Stimulated activated CD4-positive, alpha-beta T cell treated with anti-CD3 and anti-CD28 coated beads, Interleukin-12 subunit alpha, Interleukin-12 subunit beta, amount 100 ng/mL, for 4 hours (primary cell): ENCODE results near the gene CORO2A.
"Not testable (repeated sequence)": the region's sequence is repeated elsewhere in the genome, so short reads cannot be mapped to it uniquely, and the experiment has no call there.

Experiments
- DNase-seq: peaks from one replicate; pipeline ENCODE4 v3.0.0-alpha.2; 2020

CORO2A gene

DNA sequence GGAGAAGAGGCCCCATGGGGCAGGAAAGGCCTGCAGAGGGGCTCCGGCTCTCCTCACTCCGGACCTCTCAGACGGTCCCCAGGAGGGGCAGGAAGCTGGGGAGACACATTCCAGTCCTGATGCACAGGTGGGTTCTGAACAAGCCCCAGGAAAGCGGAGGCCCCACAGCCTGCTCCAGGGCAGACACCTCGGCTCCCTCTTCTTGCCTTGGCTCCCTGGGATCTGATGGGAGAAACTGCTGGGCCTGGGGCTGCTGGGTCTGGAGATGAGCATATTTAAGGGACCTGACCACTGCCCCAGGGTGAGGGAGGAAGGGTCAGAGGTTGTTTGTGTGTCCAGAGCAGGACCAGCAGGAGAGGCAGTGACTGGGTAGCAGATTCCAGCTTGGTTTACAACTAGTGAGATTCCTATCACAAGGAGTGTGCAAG lies 1.2 kb downstream of the CORO2A start:
- no peak for DNase-seq

DNA sequence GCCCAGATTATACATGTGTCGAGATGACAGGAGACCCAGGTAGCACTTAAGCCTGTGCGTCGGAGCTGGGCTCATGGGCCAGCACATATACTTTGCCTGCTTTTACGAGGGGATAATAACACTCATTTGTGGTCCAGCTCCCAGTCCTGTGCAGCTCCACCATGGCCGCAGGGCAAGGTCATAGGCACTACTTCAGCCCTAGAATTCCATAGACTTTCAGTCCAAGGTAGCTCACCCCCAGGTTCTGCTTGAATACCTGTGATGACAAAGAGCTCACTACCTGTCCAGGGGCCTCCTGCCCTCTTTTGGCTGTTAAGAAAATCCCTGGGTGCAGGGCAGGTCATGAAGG lies 1.7 kb downstream of the CORO2A start:
- DNase-seq = no peak

DNA sequence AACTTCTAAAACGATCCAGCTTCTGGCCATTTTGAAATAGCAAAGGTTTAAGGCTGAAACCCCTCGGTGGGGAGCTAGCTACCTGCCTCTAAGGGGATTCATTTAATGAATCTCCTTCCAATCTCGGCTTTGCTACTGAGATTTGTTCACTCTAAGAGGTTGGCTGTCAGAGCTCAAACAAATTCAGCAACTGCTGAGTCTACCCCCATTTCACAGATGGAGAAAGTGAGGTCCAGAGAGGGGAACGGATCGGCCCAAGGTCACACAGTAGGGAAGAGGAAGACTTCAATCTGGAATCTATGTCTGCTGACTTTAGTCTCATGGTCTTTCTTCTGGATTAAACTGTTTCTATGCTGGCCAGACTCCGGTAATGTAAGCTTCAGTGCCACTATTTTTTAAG lies 3.0 kb downstream of the CORO2A start:
- no peak for DNase-seq

DNA sequence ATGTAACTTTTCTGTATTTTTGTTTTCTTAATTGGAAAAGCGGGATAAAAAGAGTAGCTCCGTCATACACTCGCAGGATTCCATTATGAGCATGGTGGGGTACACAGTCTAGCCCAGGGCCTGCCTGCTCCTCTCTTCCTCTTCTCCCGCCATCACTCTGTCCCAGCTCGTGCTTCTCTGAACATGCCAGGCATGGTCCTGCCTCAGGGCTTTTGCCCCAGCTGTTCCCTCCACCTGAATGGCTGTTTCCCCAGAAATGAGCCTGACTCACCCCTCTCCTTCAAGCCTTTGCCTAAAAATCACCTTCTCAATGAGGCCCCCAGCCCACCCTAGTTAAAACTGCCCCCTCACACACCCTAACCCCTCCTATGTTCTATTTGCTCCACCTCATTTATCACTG lies 4.5 kb downstream of the CORO2A start:
- DNase-seq = no peak

DNA sequence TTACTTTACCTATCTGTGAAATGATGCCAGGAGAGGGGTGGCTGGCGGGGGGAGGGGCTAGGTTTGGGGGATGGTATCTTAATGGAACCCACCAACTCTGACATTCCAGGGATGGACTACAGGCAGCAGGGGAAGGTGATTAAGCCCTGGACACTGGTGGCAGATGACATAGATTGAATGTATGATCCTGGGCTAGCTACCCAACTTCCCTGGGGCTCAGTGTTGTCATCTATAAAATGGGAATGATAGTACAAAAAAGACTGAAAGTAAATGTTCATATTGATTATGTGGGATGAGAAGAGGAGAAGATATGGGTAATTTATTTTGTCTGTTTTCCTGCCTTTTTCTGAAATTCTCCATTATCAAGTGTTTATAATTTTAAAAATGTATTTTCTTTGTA lies 6.2 kb downstream of the CORO2A start:
- DNase-seq = no peak

DNA sequence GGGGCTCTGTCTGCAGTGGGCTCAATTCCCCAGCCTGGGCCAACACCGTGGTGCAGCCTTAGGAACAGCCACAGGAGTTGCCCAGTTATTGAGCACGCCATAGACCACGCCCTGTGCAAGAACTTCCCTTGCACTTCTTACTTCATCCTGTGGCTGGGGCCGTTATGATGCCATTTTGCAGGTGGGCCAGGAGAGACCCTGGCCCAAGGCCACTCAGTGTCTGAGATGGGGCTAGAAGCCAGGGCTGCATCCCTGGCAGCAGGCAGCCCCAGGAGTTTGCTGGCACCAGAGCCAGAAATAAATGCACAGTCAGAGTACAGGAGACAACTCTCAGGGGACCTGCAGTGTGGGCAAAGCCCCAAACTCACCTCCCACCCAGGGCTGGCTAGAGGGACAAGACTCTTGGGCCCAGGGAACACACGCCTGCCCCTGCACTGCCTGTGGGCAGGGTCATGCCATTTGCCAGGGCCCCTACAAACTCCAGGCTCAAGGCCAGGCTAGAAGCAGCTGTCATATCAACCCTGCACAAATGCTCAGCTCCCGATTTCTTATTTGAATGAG lies 6.7 kb downstream of the CORO2A start:
- DNase-seq = no peak

DNA sequence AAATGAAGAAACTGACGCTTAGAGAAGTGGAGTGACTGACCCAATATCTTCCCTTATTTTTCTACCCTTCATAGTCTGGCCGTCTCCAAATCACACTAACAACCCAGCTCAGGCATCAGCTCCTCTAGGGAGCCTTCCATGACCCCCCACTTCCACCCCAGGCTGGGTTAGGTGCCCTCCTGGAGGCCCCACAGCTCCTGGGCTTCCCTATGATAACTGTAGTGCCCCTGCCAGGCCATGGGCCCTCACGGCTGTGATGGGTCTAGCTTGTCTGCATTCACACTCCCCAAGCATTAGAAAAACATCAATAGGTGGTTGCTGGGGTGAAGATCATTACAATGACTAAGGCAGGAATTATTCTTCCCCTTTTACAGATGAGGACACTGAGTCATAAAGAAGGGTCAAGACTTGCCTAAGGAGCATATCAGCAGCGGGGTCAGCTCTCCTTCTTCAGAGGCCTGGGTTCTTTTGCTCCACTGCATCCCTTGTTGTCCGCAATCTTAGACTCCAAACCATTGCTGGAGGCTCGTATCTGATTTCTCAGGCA lies 7.3 kb downstream of the CORO2A start:
- no peak for DNase-seq

DNA sequence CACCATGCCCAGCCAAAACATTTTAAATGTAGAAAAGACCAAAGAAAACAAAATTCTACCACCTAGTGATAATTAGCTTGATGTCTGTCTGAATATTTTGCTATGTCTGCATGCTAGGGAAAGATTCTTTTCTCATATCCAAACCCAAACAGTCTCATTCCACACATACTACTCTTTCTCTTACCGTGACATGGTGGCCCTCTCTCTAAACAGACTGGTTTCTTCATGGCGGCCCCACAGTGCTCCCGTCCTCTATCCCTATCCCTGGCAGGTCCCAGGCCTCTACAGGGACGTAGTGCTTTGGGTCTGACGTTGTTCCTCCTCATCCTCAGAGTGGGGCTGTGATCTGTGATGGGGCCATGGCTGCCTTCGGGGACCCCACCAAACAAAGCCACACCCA lies 8.1 kb downstream of the CORO2A start:
- DNase-seq = no peak

DNA sequence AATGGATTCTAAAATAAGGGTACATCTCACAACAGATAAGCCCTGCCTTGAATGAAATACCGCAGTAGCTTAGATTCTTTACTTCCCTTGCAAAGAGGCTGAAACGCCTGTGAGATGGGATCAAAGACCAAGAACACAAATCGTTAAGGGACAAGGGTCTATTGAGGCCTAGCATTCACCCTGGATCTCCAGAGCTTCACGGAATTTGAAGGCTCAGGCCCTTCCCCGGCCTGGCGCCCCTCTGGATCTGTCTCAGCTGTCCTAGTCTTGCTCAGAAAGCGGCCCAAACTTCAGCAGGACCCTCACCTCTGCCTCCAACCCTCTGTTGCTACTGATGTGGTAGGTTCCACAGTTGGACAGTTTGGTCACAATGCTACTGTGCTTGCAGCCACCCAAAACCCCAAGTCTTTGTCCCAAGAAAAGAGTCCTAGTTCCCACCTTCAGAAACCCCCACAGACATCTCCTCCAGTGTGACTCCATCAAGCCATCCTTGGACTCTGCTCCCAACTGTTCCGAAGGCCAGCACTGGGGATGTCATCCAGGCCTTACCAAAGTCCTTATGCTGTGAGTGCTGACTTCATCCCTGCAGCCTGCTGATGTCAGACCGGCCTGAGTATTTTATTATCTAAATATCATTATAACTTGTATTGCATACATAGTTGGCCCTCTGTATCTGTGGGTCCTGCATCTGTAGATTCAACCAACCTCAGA lies 9.4 kb downstream of the CORO2A start:
- no peak for DNase-seq

DNA sequence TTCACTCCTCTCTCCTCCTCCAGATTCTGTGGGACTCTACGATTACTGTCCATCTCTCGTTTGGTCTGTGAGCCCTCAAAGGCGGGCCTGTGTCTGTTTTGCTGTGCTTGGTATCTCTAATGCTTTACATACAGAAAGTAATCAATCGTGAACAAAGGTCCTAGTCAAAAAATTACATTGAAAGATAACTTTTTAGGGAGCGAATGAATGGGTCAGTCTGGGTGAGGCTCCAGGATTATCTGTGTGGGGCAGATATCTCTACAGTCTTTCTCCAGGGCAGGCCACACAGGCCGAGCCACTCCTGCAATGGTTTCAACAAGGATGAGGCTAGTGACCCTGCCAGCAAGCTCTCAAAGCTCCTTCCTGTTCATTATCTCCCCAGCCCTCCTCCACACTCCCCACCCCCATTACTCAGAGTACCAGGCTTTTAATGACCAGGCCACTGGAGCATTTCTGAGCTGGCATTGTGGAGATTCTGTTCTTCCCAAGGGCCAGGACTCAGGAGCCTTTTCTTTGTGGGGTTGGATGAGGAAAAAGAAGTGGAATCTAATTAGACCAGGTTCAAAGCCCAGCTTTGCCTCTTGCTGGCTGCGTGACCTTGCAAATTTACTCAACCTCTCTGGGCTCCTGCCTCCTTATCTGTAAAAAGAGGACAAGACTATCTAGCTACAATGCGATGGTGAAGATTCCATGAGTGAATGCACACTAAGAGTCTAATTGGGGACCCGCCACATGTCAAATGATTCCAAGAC lies 10.2 kb downstream of the CORO2A start:
- DNase-seq = no peak

DNA sequence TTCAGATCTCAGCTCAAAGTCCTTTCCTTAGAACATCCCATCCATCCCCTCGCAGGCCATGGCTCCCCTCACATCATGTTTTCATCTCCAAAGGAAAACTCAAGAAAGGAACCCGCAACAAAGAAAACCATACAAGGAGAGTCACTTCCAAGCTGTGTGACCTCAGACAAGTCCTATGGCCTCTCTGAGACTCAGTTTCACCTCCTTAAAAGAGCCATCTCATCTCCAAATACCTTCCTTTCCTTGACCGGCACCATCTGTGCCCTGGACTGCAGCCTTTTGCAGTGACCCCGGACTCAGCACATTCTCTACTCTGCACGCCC lies 10.7 kb downstream of the CORO2A start:
- DNase-seq = no peak

DNA sequence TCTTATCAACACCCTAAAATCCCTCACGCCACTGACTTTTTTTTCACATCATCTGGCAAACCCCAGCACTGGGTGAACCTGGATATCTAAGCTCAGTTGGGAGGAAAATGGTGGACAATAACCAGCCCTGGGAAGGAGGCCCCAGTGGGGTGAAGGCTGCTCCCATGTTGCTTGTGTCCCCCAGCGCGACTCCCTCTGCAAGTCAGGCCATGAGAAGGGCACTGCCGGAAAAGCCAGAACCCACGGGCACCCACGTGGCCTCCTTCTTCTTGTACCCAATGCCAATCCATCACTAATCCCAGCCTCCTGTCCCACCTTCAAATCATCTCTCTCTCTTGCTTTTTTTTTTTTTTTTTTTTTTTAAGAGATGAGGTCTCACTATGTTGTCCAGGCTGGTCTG lies 11.4 kb downstream of the CORO2A start:
- no peak for DNase-seq

DNA sequence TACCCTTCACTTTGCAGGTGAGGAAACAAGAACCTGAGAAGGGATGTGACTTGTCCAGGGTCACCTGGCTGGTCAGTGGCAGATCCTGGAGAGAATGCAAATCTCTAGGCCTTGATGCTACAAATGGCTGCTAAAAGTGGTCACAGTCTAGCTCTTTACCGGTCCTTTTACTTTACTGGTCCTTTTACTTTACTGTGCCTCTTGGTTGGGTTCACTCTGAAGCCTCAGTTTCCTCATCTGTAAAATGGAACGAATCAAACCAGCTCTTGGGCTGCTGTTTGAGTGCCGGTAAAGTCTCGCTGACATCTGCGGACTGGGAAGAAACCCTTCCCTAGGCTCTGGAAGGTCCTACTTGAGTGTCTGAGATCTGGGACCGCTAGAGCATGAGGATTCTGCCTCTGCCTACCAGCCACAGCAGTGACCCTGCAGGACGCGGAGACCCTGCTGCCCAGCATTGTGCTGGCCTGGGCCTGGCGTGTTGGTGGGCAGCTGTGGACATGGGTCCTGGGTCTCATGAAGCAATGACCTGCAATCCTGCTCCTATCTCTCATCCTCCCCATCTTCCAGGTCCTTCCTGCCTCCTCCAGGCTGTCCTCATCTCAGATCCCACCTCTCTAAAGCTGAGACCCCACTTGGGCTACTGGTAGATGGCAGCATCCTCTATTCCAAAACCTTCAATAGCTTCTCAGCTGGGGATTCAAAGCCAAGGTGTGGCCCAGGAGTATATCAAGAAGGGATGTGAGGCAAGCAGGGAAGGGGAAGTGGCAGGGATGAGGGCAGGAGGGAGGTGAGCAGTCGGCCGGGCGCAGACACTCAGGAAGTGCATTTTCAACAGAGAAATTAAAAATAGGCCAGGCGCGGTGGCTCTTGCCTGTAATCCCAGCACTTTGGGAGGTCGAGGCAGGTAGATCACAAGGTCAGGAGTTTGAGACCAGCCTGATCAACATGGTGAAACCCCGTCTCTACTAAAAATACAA lies 13.3 kb downstream of the CORO2A start:
- DNase-seq = no peak

DNA sequence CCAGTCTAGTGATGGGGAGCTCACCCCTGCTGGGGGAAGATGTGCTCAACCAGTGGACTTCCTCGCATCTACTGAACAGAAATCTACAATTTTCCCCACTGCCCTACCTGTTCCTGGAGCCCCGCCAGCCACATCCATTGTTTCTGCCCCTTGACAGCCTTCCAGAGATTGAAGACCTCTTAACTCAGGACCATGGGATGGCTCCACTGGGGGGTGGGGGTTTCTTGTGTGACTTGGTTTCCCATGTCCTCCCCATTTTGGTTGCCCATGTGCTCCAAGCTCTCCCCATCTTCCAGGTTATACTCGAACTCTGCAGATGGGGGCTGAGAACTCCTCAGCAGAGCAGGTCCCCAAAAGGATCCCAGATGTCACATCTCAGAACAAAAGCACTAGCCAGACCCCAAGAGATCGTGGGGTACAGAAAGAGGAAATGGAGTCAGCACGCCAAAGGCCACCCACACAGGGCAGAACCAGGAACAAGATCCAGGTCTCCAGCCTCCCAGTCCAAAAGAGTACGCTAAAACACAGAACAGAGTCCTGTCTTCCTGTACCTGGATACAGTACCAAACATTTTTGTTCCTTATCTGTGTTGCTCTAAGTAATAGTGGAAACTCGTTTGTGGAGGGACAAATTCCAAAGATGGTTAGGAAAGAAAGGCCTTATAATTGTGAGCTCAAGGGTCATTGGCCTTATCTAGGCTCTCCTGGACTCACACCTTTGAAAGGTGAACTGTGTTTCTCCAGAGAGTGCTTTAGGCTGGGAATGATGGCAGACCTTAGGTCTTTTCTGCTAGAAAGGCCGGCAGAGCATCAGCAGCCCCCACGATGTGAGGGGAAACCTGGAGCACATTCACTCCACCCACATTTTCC lies 15.8 kb downstream of the CORO2A start:
- no peak for DNase-seq

DNA sequence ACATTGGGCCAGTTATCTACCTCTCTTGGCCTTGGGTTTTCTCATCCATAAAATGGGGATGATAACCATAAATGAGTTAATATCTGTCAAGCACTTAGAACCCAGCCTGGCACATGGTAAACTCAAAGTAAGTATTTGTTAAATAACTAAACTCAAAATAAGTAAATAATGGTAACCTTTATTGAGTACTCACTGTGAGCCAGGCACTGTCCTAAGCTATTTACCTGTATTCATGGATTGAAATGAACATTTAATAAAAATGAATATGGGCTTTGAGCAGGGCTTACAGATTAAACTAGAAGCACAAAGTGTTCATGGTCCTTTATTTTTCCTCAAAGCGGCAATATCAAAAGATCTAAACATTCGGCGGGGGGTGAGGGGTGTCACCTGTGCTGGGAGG lies 16.7 kb downstream of the CORO2A start:
- no peak for DNase-seq

DNA sequence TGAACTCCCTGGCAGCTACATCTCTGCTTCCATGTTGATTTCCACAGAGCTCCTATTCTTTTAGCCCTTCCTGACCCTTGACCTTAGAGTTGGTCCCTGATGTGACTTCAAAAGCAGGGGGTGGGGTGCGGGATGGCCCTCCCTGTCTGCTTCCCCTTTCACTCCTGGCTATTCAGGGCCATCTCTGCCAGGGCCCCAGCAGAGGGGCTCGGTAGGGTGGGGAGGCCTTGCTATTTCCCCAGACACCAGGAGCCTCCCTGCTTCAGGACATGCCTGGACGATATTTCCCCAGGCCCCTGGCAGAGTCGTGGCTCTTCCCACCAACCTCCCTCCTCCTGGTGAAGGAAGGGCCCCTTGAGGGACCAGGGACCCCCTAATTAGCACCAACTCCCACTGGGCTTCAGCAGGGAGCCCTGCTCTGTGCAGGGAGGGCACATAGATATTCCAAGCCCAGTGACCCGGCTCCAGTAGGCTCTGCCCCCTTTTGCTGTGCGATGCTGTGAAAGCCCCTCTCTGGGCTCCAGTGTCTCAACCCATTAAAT lies 17.3 kb downstream of the CORO2A start:
- no peak for DNase-seq

DNA sequence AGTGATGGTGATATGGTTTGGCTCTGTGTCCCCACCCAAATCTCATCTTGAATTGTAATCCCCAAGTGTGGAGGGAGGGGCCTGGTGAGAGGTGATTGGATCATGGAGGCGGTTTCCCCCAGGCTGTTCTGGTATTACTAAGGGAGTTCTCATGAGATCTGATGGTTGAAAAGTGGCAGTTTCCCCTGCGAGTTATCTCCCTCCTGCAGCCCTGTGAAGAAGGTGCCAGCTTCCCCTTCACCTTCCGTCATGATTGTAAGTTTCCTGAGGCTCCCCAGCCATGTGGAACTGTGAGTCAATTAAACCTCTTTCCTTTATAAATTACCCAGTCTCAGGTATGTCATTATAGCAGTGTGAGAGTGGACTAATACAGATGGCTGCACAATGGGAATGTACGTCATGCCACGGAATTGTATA lies 17.9 kb downstream of the CORO2A start:
- not testable (repeated sequence) for DNase-seq

DNA sequence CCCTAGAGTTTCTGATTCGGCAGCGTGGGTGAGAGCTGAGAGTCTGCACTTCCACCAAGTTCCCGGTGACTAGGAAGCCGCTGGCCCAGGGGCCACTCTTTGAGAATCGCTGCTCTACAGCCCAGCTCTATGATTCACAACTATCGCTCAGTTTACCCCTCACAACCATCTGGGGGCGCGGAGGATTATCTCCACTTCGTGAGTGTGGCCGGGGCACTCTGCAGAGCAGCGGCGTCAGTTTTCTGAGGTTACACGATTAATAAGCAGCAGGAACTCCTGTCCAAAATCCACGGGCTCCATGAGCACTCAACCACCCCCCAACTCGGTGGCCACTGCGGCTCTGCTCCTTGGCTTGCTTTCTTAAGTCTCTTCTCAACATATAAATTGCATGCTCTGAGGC lies 19.3 kb downstream of the CORO2A start:
- DNase-seq = no peak

DNA sequence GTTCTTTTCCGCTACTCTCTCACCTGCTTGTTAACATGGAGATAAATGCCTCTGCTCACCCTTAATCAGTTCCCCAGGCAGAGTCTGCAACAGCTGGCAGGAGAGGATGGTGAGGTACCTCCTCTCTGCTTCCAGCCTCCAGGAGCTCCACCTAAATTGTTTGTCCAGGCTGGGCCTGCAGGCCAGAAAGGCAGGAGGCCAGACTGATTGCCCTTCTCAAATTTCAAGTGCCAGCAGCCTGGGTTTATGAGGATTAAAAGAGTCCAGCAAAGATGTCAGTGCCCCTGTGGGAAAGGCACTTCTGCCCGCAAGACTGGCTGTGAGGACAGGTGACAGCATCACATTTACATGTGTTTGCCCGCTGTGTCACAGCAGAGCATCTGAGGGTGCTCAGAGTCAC lies 19.8 kb downstream of the CORO2A start:
- DNase-seq = no peak

DNA sequence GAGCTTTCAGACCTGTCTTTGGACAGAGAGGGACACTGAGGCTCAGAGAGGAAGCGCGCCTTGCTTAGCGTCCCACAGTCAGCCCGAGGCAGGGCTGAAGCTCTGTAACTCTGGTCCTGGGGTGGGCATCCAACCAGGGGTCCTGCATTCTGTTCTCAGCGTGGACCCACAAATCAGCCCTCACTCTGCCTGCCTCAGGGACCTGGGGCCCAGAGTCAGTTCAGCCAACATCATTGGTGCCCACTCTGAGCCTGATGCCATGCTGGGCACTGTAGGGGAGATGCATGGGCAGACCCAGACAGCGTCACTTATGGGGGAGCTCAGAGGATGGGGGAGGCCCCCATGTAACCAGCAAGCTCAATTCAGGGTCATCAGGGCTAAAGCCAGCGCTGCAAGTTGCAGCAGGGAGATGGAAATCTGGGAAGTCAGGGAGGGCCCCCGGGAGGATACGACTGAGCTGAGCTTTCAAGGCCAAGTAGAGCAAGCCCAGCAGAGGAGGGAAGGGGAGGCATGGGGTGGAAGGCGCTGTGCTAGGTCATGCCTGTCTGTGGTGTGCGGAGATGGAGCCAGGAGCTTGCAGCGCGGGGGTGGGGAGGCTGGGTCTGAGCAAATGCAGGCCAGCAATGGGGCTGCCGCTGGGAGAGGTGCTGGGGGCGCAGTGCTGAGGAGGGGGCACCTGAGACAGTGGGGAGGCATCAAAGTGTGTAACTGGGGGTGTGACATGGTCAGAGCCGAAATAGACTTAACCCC lies 21.1 kb downstream of the CORO2A start:
- no peak for DNase-seq

DNA sequence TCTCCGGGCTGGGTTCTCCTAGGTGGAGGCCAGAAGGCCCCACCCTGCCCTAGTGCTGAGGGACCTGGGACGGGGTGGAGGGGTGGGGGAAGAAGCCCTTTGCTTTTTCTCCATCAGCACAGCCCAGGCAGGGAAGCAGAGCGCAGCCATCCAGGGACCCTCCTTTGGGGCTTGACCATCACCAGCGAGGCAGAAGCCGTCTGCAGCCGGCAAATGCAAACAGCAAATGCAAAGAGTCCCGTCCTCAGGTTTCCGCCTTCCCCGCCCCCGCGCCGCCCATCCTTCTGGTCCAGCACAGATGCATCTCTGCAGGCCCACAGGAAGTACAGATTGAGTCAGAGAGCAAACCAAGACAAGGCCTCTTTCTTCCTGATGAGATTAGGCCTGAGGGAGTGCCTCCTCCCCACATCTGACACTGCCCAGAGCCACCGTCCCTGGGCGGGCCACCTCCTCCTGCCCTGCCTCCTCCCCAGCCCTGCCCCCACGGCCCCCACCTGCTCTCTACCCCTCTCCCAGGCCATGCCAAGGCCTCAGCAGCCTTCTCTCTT lies 23.4 kb downstream of the CORO2A start:
- DNase-seq = peak; percentile 11
